Measurements from ENCODE around the gene SNAP25. TPM values are rescaled to one million over a fixed set of nuclear protein-coding genes. Genes with fewer than 3 reads are reported as not detected.

Gene SNAP25
- total RNA-seq, 1 donor from 2014 or later = 1.6 TPM

- TF ChIP-seq CTCF (IDR thresholded peaks at IDR 0.05) = no peak
- Mint-ChIP-seq H3K27ac (ENCODE audit: unreplicated experiment) (no peak overlapping the region), H3K27me3 (ENCODE audit: unreplicated experiment) (peaks cover 28% of the 10 kb centered on the region), H3K36me3 (ENCODE audit: unreplicated experiment) (no peaks in the 10 kb centered on the region), H3K4me1 (ENCODE audit: unreplicated experiment) (no peaks in the 10 kb centered on the region), H3K4me3 (ENCODE audit: unreplicated experiment) (no peak overlapping the region), H3K9me3 (ENCODE audit: unreplicated experiment) (peaks cover 3% of the 10 kb centered on the region)
- no peak for DNase-seq (ENCODE audit: extremely low spot score, unreplicated experiment)
Measured at GRCh38 chr20:10194166-10194565, 24.5 kb upstream of the SNAP25 start.

- no peaks in the 10 kb centered on the region for H3K4me1 Mint-ChIP-seq (ENCODE audit: unreplicated experiment)
- DNase-seq (ENCODE audit: extremely low spot score, unreplicated experiment) = no peak
- no peak overlapping the region for H3K27ac Mint-ChIP-seq (ENCODE audit: unreplicated experiment)
- H3K36me3 Mint-ChIP-seq (ENCODE audit: unreplicated experiment) = no peaks in the 10 kb centered on the region
- no peak overlapping the region for H3K4me3 Mint-ChIP-seq (ENCODE audit: unreplicated experiment)
- no peak for TF ChIP-seq CTCF (IDR thresholded peaks at IDR 0.05)
- H3K27me3 Mint-ChIP-seq (ENCODE audit: unreplicated experiment) = peaks cover 14% of the 10 kb centered on the region
- H3K9me3 Mint-ChIP-seq (ENCODE audit: unreplicated experiment) = no peaks in the 10 kb centered on the region
Measured at GRCh38 chr20:10200330-10200729, 18.3 kb upstream of the SNAP25 start.

- Mint-ChIP-seq H3K4me3 (ENCODE audit: unreplicated experiment) (no peak overlapping the region), H3K4me1 (ENCODE audit: unreplicated experiment) (no peaks in the 10 kb centered on the region), H3K36me3 (ENCODE audit: unreplicated experiment) (no peaks in the 10 kb centered on the region), H3K27me3 (ENCODE audit: unreplicated experiment) (peaks cover 22% of the 10 kb centered on the region), H3K27ac (ENCODE audit: unreplicated experiment) (no peak overlapping the region), H3K9me3 (ENCODE audit: unreplicated experiment) (no peaks in the 10 kb centered on the region)
- no peak for TF ChIP-seq CTCF (IDR thresholded peaks at IDR 0.05)
- no peak for DNase-seq (ENCODE audit: extremely low spot score, unreplicated experiment)
Measured at GRCh38 chr20:10201321-10201870, 17.2 kb upstream of the SNAP25 start.

GRCh38 chr20:10209091-10209490 lies 9.5 kb upstream of the SNAP25 start:
- Mint-ChIP-seq H3K9me3 (ENCODE audit: unreplicated experiment) (peaks cover 3% of the 10 kb centered on the region), H3K4me1 (ENCODE audit: unreplicated experiment) (peaks cover 15% of the 10 kb centered on the region), H3K36me3 (ENCODE audit: unreplicated experiment) (no peaks in the 10 kb centered on the region), H3K27me3 (ENCODE audit: unreplicated experiment) (peaks cover 39% of the 10 kb centered on the region), H3K27ac (ENCODE audit: unreplicated experiment) (peak overlapping the region; percentile 6), H3K4me3 (ENCODE audit: unreplicated experiment) (no peak overlapping the region)
- no peak for DNase-seq (ENCODE audit: extremely low spot score, unreplicated experiment)
- TF ChIP-seq CTCF (IDR thresholded peaks at IDR 0.05) = no peak

- Mint-ChIP-seq H3K9me3 (ENCODE audit: unreplicated experiment) (no peaks in the 10 kb centered on the region), H3K4me1 (ENCODE audit: unreplicated experiment) (peaks cover 24% of the 10 kb centered on the region), H3K36me3 (ENCODE audit: unreplicated experiment) (no peaks in the 10 kb centered on the region), H3K27ac (ENCODE audit: unreplicated experiment) (no peak overlapping the region), H3K4me3 (ENCODE audit: unreplicated experiment) (no peak overlapping the region), H3K27me3 (ENCODE audit: unreplicated experiment) (peaks cover 41% of the 10 kb centered on the region)
- TF ChIP-seq CTCF (IDR thresholded peaks at IDR 0.05) = no peak
- DNase-seq (ENCODE audit: extremely low spot score, unreplicated experiment) = no peak
Measured at GRCh38 chr20:10213526-10213925, 5.1 kb upstream of the SNAP25 start.

Measured in osteocyte (in vitro differentiated cells).